IMR-90 (cell line): ENCODE data around the gene CALCOCO1. TPM values are rescaled to one million over a fixed set of nuclear protein-coding genes. Genes with fewer than 3 reads are reported as not detected.
"Not testable (repeated sequence)": the region's sequence is repeated elsewhere in the genome, so short reads cannot be mapped to it uniquely, and the experiment has no call there.

Experiments
- ATAC-seq: fragments of 200-7000 bp; cut with Tn5 transposase; 2 replicates; pipeline ENCODE4 v1.9.1; 2020; ENCODE audit warnings: low read depth, mild to moderate bottlenecking, moderate library complexity
- BruUV-seq: library from RNA; stranded (reverse); fragments of 400-500 nt; replicated peaks from 2 replicates; lab custom pipeline; 2021; lab: Mats Ljungman, UMichigan
- CTCF ChIA-PET: fragments of 300-600 bp; formaldehyde crosslinking; extraction: SDS; loops from one replicate; lab custom pipeline; 2021; ENCODE audit warnings: antibody characterized with exemption; lab: Yijun Ruan, JAX
- POLR2A ChIA-PET: fragments of 300-600 bp; sonication (Branson Sonifier 250); formaldehyde crosslinking; loops from one replicate; lab custom pipeline; 2022; ENCODE audit warnings: antibody characterized with exemption; ENCODE audit not compliant: unreplicated experiment; lab: Charles Lee
- DNase-seq: peaks from one replicate; pipeline ENCODE4 v3.0.0; 2013
- H2AFZ ChIP-seq: replicated peaks from 2 replicates; pipeline ENCODE3; 2013; ENCODE audit warnings: low read length, mild to moderate bottlenecking; ENCODE audit not compliant: poor library complexity
- H2AK5ac ChIP-seq: 2 replicates; pipeline ENCODE4 v1.6.1; 2013; ENCODE audit warnings: low read depth, low read length, inconsistent platforms
- H2AK9ac ChIP-seq: replicated peaks from 2 replicates; pipeline ENCODE3; 2013; ENCODE audit warnings: mild to moderate bottlenecking, low read depth, low read length, moderate library complexity; ENCODE audit not compliant: poor library complexity
- H2BK120ac ChIP-seq: 2 replicates; pipeline ENCODE4 v1.6.1; 2013; ENCODE audit warnings: low read depth, low read length, inconsistent platforms
- H2BK15ac ChIP-seq: 3 replicates; pipeline ENCODE4 v1.6.1; 2013; ENCODE audit warnings: low read depth, low read length, inconsistent platforms
- H2BK20ac ChIP-seq: 2 replicates; pipeline ENCODE4 v1.6.1; 2013; ENCODE audit warnings: low read depth, mild to moderate bottlenecking, inconsistent platforms, low read length, moderate library complexity
- H2BK5ac ChIP-seq: 2 replicates; pipeline ENCODE4 v1.6.1; 2013; ENCODE audit warnings: mild to moderate bottlenecking, low read depth, low read length, inconsistent platforms; ENCODE audit not compliant: poor library complexity, severe bottlenecking
- H3K14ac ChIP-seq: replicated peaks from 2 replicates; pipeline ENCODE4 v1.6.1; 2013; ENCODE audit warnings: low read depth, low read length, inconsistent platforms
- H3K18ac ChIP-seq: 2 replicates; pipeline ENCODE4 v1.6.1; 2013; ENCODE audit warnings: low read depth, low read length, control low read depth
- H3K23ac ChIP-seq: 2 replicates; pipeline ENCODE4 v1.6.1; 2013; ENCODE audit warnings: low read depth, low read length, inconsistent platforms
- H3K27ac ChIP-seq: 2 replicates; pipeline ENCODE4 v1.5.1; 2013; ENCODE audit warnings: mild to moderate bottlenecking, control low read depth, low read length; ENCODE audit not compliant: insufficient read depth
- H3K27me3 ChIP-seq: 2 replicates; pipeline ENCODE4 v1.6.1; 2013; ENCODE audit warnings: low read length; ENCODE audit not compliant: control insufficient read depth, insufficient read depth
- H3K36me3 ChIP-seq: 2 replicates; pipeline ENCODE4 v1.6.1; 2013; ENCODE audit warnings: low read length, mixed read lengths; ENCODE audit not compliant: control insufficient read depth, insufficient read depth
- H3K4ac ChIP-seq: 2 replicates; pipeline ENCODE4 v1.6.1; 2013; ENCODE audit warnings: low read depth, low read length, inconsistent platforms
- H3K4me1 ChIP-seq: 2 replicates; pipeline ENCODE4 v1.6.1; 2013; ENCODE audit warnings: low read length, mixed read lengths; ENCODE audit not compliant: control insufficient read depth, insufficient read depth
- H3K4me2 ChIP-seq: 2 replicates; pipeline ENCODE4 v1.6.1; 2013; ENCODE audit warnings: low read depth, mild to moderate bottlenecking, control low read depth, low read length, moderate library complexity
- H3K4me3 ChIP-seq: 2 replicates; pipeline ENCODE4 v1.5.1; 2013; ENCODE audit warnings: low read depth, mild to moderate bottlenecking, control low read depth, low read length, moderate library complexity; ENCODE audit not compliant: insufficient read depth
- H3K56ac ChIP-seq: 2 replicates; pipeline ENCODE4 v1.6.1; 2013; ENCODE audit warnings: low read length, inconsistent platforms; ENCODE audit not compliant: insufficient read depth; ENCODE audit errors: extremely low read depth
- H3K79me1 ChIP-seq, 2 experiments: 2 replicates each; pipeline ENCODE4 v1.6.1; 2013; ENCODE audit warnings: low read length in 2 of 2, inconsistent platforms in 1 of 2, low read depth in 1 of 2
- H3K9ac ChIP-seq: 2 replicates; pipeline ENCODE4 v1.6.1; 2013; ENCODE audit warnings: low read depth, low read length, control low read depth
- H3K9me1 ChIP-seq: 2 replicates; pipeline ENCODE4 v1.6.1; 2013; ENCODE audit warnings: low read length, inconsistent platforms; ENCODE audit not compliant: insufficient read depth
- H3K9me3 ChIP-seq: 2 replicates; pipeline ENCODE4 v1.6.1; 2013; ENCODE audit warnings: low read length; ENCODE audit not compliant: control insufficient read depth, insufficient read depth
- H4K20me1 ChIP-seq: 2 replicates; pipeline ENCODE4 v1.6.1; 2013; ENCODE audit warnings: low read length, inconsistent platforms; ENCODE audit not compliant: insufficient read depth
- H4K5ac ChIP-seq: 2 replicates; pipeline ENCODE4 v1.6.1; 2013; ENCODE audit warnings: mild to moderate bottlenecking, low read depth, low read length, control low read depth
- H4K8ac ChIP-seq, 2 experiments: 2 replicates each; pipeline ENCODE4 v1.6.1; 2013; ENCODE audit warnings: low read depth in 2 of 2, low read length in 2 of 2, control low read depth in 1 of 2, inconsistent platforms in 1 of 2
- H4K91ac ChIP-seq: 2 replicates; pipeline ENCODE4 v1.6.1; 2013; ENCODE audit warnings: low read depth, low read length, inconsistent platforms; ENCODE audit not compliant: insufficient read depth
- CHD1 ChIP-seq: IDR thresholded peaks from 2 replicates; pipeline ENCODE4 v1.6.1; 2012; ENCODE audit warnings: low read depth, low read length, improper control_type of control experiment
- WGBS, 2 experiments: methylation state at CpG; one replicate each; pipeline versions ENCODE4 v1.1.5 to v1.1.7; 2013; ENCODE audit warnings: missing lambda C conversion rate in 2 of 2; ENCODE audit not compliant: insufficient read length in 1 of 2; ENCODE audit errors: extremely low coverage in 2 of 2; 5-methylcytosine and 5-hydroxymethylcytosine counted together
- dilution Hi-C: fragments of 300-500 bp; cut with HindIII; formaldehyde crosslinking; loops from one replicate; pipeline ENCODE4 v1.14.3; 2018; ENCODE audit warnings: low sequenced_read_pairs; ENCODE audit not compliant: unreplicated experiment
- in situ Hi-C: fragments of 300-500 bp; cut with MboI; formaldehyde crosslinking; loops from 3 replicates; pipeline ENCODE4 v1.14.3; 2019; ENCODE audit warnings: low sequenced_read_pairs, inconsistent platforms, mixed read lengths
- intact Hi-C: fragments of 100-400 bp; cut with micrococcal nuclease; formaldehyde crosslinking; loops from 2 replicates; pipeline ENCODE4 v1.10.0; 2022
- polyA plus RNA-seq, 3 experiments: library from polyadenylated mRNA; depleted of rRNA; stranded (reverse); fragments of >200 nt; gene quantifications; 2 replicates each; pipeline ENCODE4 v1.2.3, GENCODE V29; 2012; ENCODE audit warnings: low replicate concordance in 1 of 3
- total RNA-seq: library from RNA; depleted of rRNA; stranded (reverse); fragments of >200 nt; gene quantifications from 2 replicates; pipeline ENCODE4 v1.2.3, GENCODE V29; 2012
- TF ChIP-seq, protein P1 (sequence below): fragments of 150-350 bp; IDR thresholded peaks from 2 replicates; pipeline ENCODE4 v1.6.1; 2017; ENCODE audit warnings: mild to moderate bottlenecking, antibody characterized with exemption, low read length, low read depth

Gene CALCOCO1
- total and polyA plus RNA-seq, 2 of the 4 experiments (the other 2 are of a cell fraction): 156 to 169 TPM

DNA sequence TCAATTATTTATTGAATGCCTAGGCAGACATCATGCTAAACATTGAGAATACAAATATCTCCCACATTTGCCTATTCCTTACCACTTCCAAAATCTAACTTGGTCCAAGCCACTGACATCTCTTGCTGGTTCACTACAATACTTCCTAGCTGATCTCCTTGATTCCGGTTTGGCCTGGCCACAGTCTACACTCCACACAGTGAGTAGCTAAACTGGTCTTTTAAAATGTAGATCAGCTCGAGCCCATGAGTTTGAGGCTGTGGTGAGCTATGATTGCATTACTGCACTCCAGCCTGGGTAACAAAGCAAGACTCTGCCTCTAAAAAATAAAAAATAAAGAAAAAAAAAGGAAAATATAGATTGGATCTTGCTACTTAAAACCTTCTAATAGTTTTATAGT is 43.8 kb downstream of the CALCOCO1 start:
- no peak overlapping the region for H3K4ac ChIP-seq
- no peak overlapping the region for H4K8ac ChIP-seq
- no peak overlapping the region for H3K56ac ChIP-seq
- H3K36me3 ChIP-seq: no peaks in the 10 kb centered on the region
- no peaks in the 10 kb centered on the region for H4K20me1 ChIP-seq
- WGBS, 2 experiments: no CpG with 5 or more reads among the region's 2 CpGs
- intact Hi-C loops: no loop called here
- no peaks in the 10 kb centered on the region for H3K79me1 ChIP-seq
- H4K5ac ChIP-seq: no peak overlapping the region
- no peak for ATAC-seq
- H3K9me3 ChIP-seq: no peaks in the 10 kb centered on the region
- H2AK5ac ChIP-seq: no peak overlapping the region
- no peak overlapping the region for H3K4me3 ChIP-seq
- no peak overlapping the region for H2BK20ac ChIP-seq
- ChIA-PET CTCF (no interaction called here), POLR2A (no interaction called here)
- no peak overlapping the region for H3K23ac ChIP-seq
- no TSS peak for BruUV-seq
- H3K27ac ChIP-seq: no peak overlapping the region
- H2BK120ac ChIP-seq: no peak overlapping the region
- no peak overlapping the region for H3K4me2 ChIP-seq
- no peaks in the 10 kb centered on the region for H3K4me1 ChIP-seq
- H2AK9ac ChIP-seq: no peak overlapping the region
- peaks cover 12% of the 10 kb centered on the region for H3K27me3 ChIP-seq
- no peak overlapping the region for H2AFZ ChIP-seq
- in situ Hi-C loops: no loop called here
- dilution Hi-C loops: no loop called here
- no peak overlapping the region for H2BK15ac ChIP-seq
- no peak for DNase-seq
- no peak overlapping the region for H3K9ac ChIP-seq
- H3K9me1 ChIP-seq: no peaks in the 10 kb centered on the region
- H2BK5ac ChIP-seq: no peak overlapping the region
- H3K18ac ChIP-seq: no peak overlapping the region
- H4K91ac ChIP-seq: no peak overlapping the region
- no peak overlapping the region for H3K14ac ChIP-seq
- no peak for TF ChIP-seq CHD1
- TF ChIP-seq, protein P1, sequence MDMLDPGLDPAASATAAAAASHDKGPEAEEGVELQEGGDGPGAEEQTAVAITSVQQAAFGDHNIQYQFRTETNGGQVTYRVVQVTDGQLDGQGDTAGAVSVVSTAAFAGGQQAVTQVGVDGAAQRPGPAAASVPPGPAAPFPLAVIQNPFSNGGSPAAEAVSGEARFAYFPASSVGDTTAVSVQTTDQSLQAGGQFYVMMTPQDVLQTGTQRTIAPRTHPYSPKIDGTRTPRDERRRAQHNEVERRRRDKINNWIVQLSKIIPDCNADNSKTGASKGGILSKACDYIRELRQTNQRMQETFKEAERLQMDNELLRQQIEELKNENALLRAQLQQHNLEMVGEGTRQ: no peak

DNA sequence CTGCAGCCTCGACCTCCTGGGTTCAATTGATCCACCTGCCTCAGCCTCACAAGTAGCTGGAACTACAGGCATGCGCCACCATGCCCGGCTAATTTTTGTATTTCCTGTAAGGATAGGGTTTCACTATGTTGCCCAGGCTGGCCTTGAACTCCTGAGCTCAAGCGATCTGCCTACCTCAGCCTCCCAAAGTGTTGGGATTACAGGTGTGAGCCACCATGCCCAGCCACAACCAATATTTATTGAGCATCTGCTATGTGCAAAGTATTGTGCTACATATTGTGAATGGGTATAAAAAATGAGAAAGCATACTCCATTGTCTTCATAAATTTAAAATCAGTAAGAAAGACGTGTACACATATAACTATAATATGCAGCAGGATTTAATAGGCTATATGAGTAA is 47.2 kb downstream of the CALCOCO1 start:
- H3K23ac ChIP-seq, H3K18ac ChIP-seq, dilution Hi-C loops, H2BK15ac ChIP-seq, DNase-seq, H2AFZ ChIP-seq, H3K4me2 ChIP-seq, H3K27me3 ChIP-seq, H3K27ac ChIP-seq, H3K4me3 ChIP-seq, H3K36me3 ChIP-seq, H3K9me3 ChIP-seq, H4K20me1 ChIP-seq, POLR2A ChIA-PET, H2BK20ac ChIP-seq, H4K5ac ChIP-seq, intact Hi-C loops, H2AK9ac ChIP-seq, H3K14ac ChIP-seq, H3K56ac ChIP-seq, H4K91ac ChIP-seq, H2BK5ac ChIP-seq, BruUV-seq, ATAC-seq, H4K8ac ChIP-seq, H3K79me1 ChIP-seq, H2BK120ac ChIP-seq, H3K4ac ChIP-seq, in situ Hi-C loops, H3K9ac ChIP-seq, H2AK5ac ChIP-seq, H3K9me1 ChIP-seq: not testable (repeated sequence)
- H3K4me1 ChIP-seq: peaks cover 16% of the 10 kb centered on the region
- WGBS, 2 experiments: no CpG with 5 or more reads among the region's 5 CpGs
- CTCF ChIA-PET: interaction anchor here (1.5 kb wide), 1 partner anchor 66 kb away, joined by 3 read pairs; no protein-coding TSS in a partner anchor
